Fibroblast of lung (primary cell): Measurements from ENCODE around the gene NUDT14. TPM values are rescaled to one million over a fixed set of nuclear protein-coding genes. Genes with fewer than 3 reads are reported as not detected.

Experiments used
- DNase-seq, 2 donors: peaks; one replicate each; pipeline versions ENCODE4 v3.0.0 to v3.0.0-alpha.2; 2010; ENCODE audit warnings: low read depth in 2 of 2
- H2AFZ ChIP-seq: 2 replicates; pipeline ENCODE4 v1.5.1; 2012; ENCODE audit warnings: low read length, control low read depth, inconsistent platforms
- H3K27ac ChIP-seq: 2 replicates; pipeline ENCODE4 v1.5.1; 2011; ENCODE audit warnings: low read length, control low read depth; ENCODE audit not compliant: insufficient read depth
- H3K27me3 ChIP-seq: 2 replicates; pipeline ENCODE4 v1.5.1; 2011; ENCODE audit warnings: mild to moderate bottlenecking, low read length; ENCODE audit not compliant: control insufficient read depth, insufficient read depth
- H3K36me3 ChIP-seq: 2 replicates; pipeline ENCODE4 v1.5.1; 2011; ENCODE audit warnings: low read length; ENCODE audit not compliant: control insufficient read depth, insufficient read depth
- H3K4me1 ChIP-seq: 2 replicates; pipeline ENCODE4 v1.5.1; 2011; ENCODE audit warnings: low read length; ENCODE audit not compliant: control insufficient read depth, insufficient read depth; ENCODE audit errors: extremely low read depth
- H3K4me2 ChIP-seq: 2 replicates; pipeline ENCODE4 v1.5.1; 2011; ENCODE audit warnings: low read length, control low read depth; ENCODE audit not compliant: insufficient read depth; ENCODE audit errors: extremely low read depth
- H3K4me3 ChIP-seq, 4 experiments: fragments of 200-600 bp in 1 of 4; sonication (generic) in 1 of 4; replicated peaks in 1 of 4; 2 replicates each; pipeline ENCODE4 v1.5.1; 2011 to 2016; ENCODE audit warnings: low read length in 4 of 4, low read depth in 3 of 4, mild to moderate bottlenecking in 3 of 4, control low read depth in 2 of 4, inconsistent platforms in 1 of 4, mixed read lengths in 1 of 4; ENCODE audit not compliant: insufficient read depth in 1 of 4; ENCODE audit errors: control extremely low read depth in 1 of 4
- H3K79me2 ChIP-seq: 2 replicates; pipeline ENCODE4 v1.5.1; 2012; ENCODE audit warnings: mild to moderate bottlenecking, low read length, inconsistent platforms; ENCODE audit not compliant: control insufficient read depth, insufficient read depth
- H3K9ac ChIP-seq: 2 replicates; pipeline ENCODE4 v1.5.1; 2011; ENCODE audit warnings: mild to moderate bottlenecking, low read length, control low read depth; ENCODE audit not compliant: insufficient read depth
- H3K9me3 ChIP-seq: 2 replicates; pipeline ENCODE4 v1.5.1; 2012; ENCODE audit warnings: low read depth, low read length; ENCODE audit not compliant: control insufficient read depth, insufficient read depth
- H4K20me1 ChIP-seq: 2 replicates; pipeline ENCODE4 v1.5.1; 2011; ENCODE audit warnings: low read length; ENCODE audit not compliant: control insufficient read depth, insufficient read depth; ENCODE audit errors: extremely low read depth
- CTCF ChIP-seq, 2 donors: IDR thresholded peaks in 1 of 2; conservative IDR thresholded peaks in 1 of 2; 1 replicate in 1 of 2; 2 replicates in 1 of 2; pipeline ENCODE4 v1.5.1; 2011 to 2012; ENCODE audit warnings: low read length in 2 of 2, control low read depth in 1 of 2, inconsistent platforms in 1 of 2, low read depth in 1 of 2, mild to moderate bottlenecking in 1 of 2
- EZH2 ChIP-seq: IDR thresholded peaks from 2 replicates; pipeline ENCODE4 v1.5.1; 2012; ENCODE audit warnings: low read length, control low read depth, mild to moderate bottlenecking; ENCODE audit errors: missing control alignments
- polyA plus RNA-seq, 2 donors: library from polyadenylated mRNA; depleted of rRNA in 1 of 2; stranded (reverse) in 1 of 2; unstranded in 1 of 2; fragments of >200 nt; gene quantifications; 2 replicates each; pipeline ENCODE4 v1.2.1, GENCODE V29; 2011 to 2012; ENCODE audit warnings: missing spikeins in 1 of 2
- total RNA-seq: library from RNA; depleted of rRNA; stranded (reverse); fragments of >200 nt; gene quantifications from 2 replicates; pipeline ENCODE4 v1.2.1, GENCODE V29; 2014

NUDT14 gene
- total and polyA plus RNA-seq, 2 donors (not counting 1 experiment from before 2014, with no cell fraction given), result 6.7 to 14.2 TPM

GRCh38 chr14:105135700-105136395 lies 45.3 kb downstream of the NUDT14 start:
- no peaks in the 10 kb centered on the region for H3K79me2 ChIP-seq
- peaks cover 1% of the 10 kb centered on the region for H4K20me1 ChIP-seq
- H2AFZ ChIP-seq, result no peak overlapping the region
- DNase-seq, result no peak
- no peak overlapping the region for H3K4me3 ChIP-seq
- TF ChIP-seq CTCF (conservative IDR thresholded peaks at IDR 0.05 in 1 of 2, IDR thresholded peaks at IDR 0.05 in 1 of 2; ENCODE audit: low read depth in 1 of 2, low read length in 2 of 2), result no peak
- TF ChIP-seq EZH2, result no peak
- no peak overlapping the region for H3K27ac ChIP-seq
- H3K9ac ChIP-seq, result no peak overlapping the region
- H3K27me3 ChIP-seq, result peaks cover 7% of the 10 kb centered on the region
- no peaks in the 10 kb centered on the region for H3K36me3 ChIP-seq
- no peak overlapping the region for H3K4me2 ChIP-seq
- no peaks in the 10 kb centered on the region for H3K9me3 ChIP-seq
- H3K4me1 ChIP-seq, result no peaks in the 10 kb centered on the region

GRCh38 chr14:105132921-105133654 lies 48.0 kb downstream of the NUDT14 start:
- Histone ChIP-seq H3K79me2 (no peaks in the 10 kb centered on the region), H3K4me3 (no peak overlapping the region), H3K4me2 (no peak overlapping the region), H4K20me1 (peaks cover 1% of the 10 kb centered on the region), H3K36me3 (no peaks in the 10 kb centered on the region), H3K9me3 (no peaks in the 10 kb centered on the region), H3K27ac (no peak overlapping the region), H3K27me3 (peaks cover 7% of the 10 kb centered on the region), H3K9ac (no peak overlapping the region), H2AFZ (no peak overlapping the region), H3K4me1 (no peaks in the 10 kb centered on the region)
- TF ChIP-seq CTCF (conservative IDR thresholded peaks at IDR 0.05 in 1 of 2, IDR thresholded peaks at IDR 0.05 in 1 of 2; ENCODE audit: low read depth in 1 of 2, low read length in 2 of 2), result no peak
- no peak for TF ChIP-seq EZH2
- DNase-seq, result no peak

- Histone ChIP-seq H4K20me1 (peaks cover under 1% of the 10 kb centered on the region), H3K9me3 (no peaks in the 10 kb centered on the region), H2AFZ (no peak overlapping the region), H3K4me3 (no peak overlapping the region), H3K27ac (no peak overlapping the region), H3K4me2 (no peak overlapping the region), H3K4me1 (no peaks in the 10 kb centered on the region), H3K9ac (no peak overlapping the region), H3K27me3 (peaks cover 7% of the 10 kb centered on the region), H3K36me3 (no peaks in the 10 kb centered on the region), H3K79me2 (no peaks in the 10 kb centered on the region)
- TF ChIP-seq CTCF (conservative IDR thresholded peaks at IDR 0.05 in 1 of 2, IDR thresholded peaks at IDR 0.05 in 1 of 2; ENCODE audit: low read depth in 1 of 2, low read length in 2 of 2) (no peak), EZH2 (no peak)
- peak in 1 of 2 donors; percentile 3 for DNase-seq
Measured at GRCh38 chr14:105131241-105131640, 49.9 kb downstream of the NUDT14 start.
